Activated effector memory CD4-positive, alpha-beta T cell treated with Interleukin-2 at 50 U/mL for 16 hours (primary cell): ENCODE results near the gene GLB1L3.

ENCODE experiments used
- DNase-seq: peaks from one replicate; pipeline ENCODE4 v3.0.0-alpha.2; 2020

Gene GLB1L3

GRCh38 chr11:134346101-134346975 is 70.2 kb downstream of the GLB1L3 start:
- DNase-seq: no peak

GRCh38 chr11:134346976-134347350 is 70.8 kb downstream of the GLB1L3 start:
- no peak for DNase-seq

GRCh38 chr11:134347441-134347840 is 71.3 kb downstream of the GLB1L3 start:
- DNase-seq: no peak

GRCh38 chr11:134349109-134349801 is 73.1 kb downstream of the GLB1L3 start:
- DNase-seq: no peak

- no peak for DNase-seq
These were observed 73.7 kb downstream of the GLB1L3 start for GRCh38 chr11:134349802-134350355.

- DNase-seq: no peak
These were observed 74.2 kb downstream of the GLB1L3 start for GRCh38 chr11:134350381-134350780.

GRCh38 chr11:134352111-134352510 is 75.9 kb downstream of the GLB1L3 start:
- DNase-seq: no peak

GRCh38 chr11:134355136-134355535 is 79.0 kb downstream of the GLB1L3 start:
- no peak for DNase-seq

- DNase-seq: no peak
These were observed 79.5 kb downstream of the GLB1L3 start for GRCh38 chr11:134355656-134356055.

- DNase-seq: no peak
These were observed 80.7 kb downstream of the GLB1L3 start for GRCh38 chr11:134356656-134357544.

- no peak for DNase-seq
These were observed 81.3 kb downstream of the GLB1L3 start for GRCh38 chr11:134357545-134357839.

- DNase-seq: no peak
These were observed 82.1 kb downstream of the GLB1L3 start for GRCh38 chr11:134358165-134358855.

GRCh38 chr11:134358856-134359490 is 82.8 kb downstream of the GLB1L3 start:
- DNase-seq: no peak

GRCh38 chr11:134359646-134360045 is 83.5 kb downstream of the GLB1L3 start:
- DNase-seq: no peak

- peak; percentile 60 for DNase-seq
These were observed 84.1 kb downstream of the GLB1L3 start for GRCh38 chr11:134360050-134360835.

GRCh38 chr11:134361661-134362060 is 85.5 kb downstream of the GLB1L3 start:
- no peak for DNase-seq

GRCh38 chr11:134362192-134362901 is 86.2 kb downstream of the GLB1L3 start:
- DNase-seq: no peak

- no peak for DNase-seq
These were observed 87.0 kb downstream of the GLB1L3 start for GRCh38 chr11:134363161-134363560.

GRCh38 chr11:134363592-134363991 is 87.4 kb downstream of the GLB1L3 start:
- no peak for DNase-seq

- DNase-seq: no peak
These were observed 88.1 kb downstream of the GLB1L3 start for GRCh38 chr11:134364261-134364660.
